MG63 (cell line): Measurements from ENCODE around the gene STEAP3. TPM values are rescaled to one million over a fixed set of nuclear protein-coding genes. Genes with fewer than 3 reads are reported as not detected.

ENCODE experiments used
- DNase-seq: peaks from one replicate; pipeline ENCODE4 v3.0.0-alpha.2; 2020
- H3K27me3 ChIP-seq: fragments of 250-450 bp; sonication (Bioruptor Pico); 2 replicates; pipeline ENCODE4 v1.5.1; 2020; ENCODE audit warnings: mild to moderate bottlenecking, moderate library complexity
- H3K36me3 ChIP-seq: fragments of 250-450 bp; sonication (Bioruptor Pico); 2 replicates; pipeline ENCODE4 v1.5.1; 2020; ENCODE audit warnings: mild to moderate bottlenecking, moderate library complexity
- H3K4me3 ChIP-seq: fragments of 250-450 bp; sonication (Bioruptor Pico); 2 replicates; pipeline ENCODE4 v1.5.1; 2020; ENCODE audit warnings: mild to moderate bottlenecking, moderate library complexity
- H3K9me3 ChIP-seq: fragments of 250-450 bp; sonication (Bioruptor Pico); 2 replicates; pipeline ENCODE4 v1.5.1; 2020; ENCODE audit warnings: mild to moderate bottlenecking, moderate library complexity
- total RNA-seq: library from RNA; depleted of rRNA; stranded (reverse); fragments of >200 nt; shearing (Covaris generic); gene quantifications from 2 replicates; pipeline ENCODE4 v1.2.3, GENCODE V29; 2014; ENCODE audit warnings: low replicate concordance

Gene STEAP3
- total RNA-seq, 1 experiment from 2014 or later = 8.1 TPM

GRCh38 chr2:119219873-119220272 is 3.8 kb upstream of the STEAP3 start:
- DNase-seq = peak; percentile 48
- H3K9me3 ChIP-seq = no peaks in the 10 kb centered on the region

GRCh38 chr2:119220720-119221301 is 2.8 kb upstream of the STEAP3 start:
- no peak for DNase-seq
- Histone ChIP-seq H3K9me3 (no peaks in the 10 kb centered on the region), H3K36me3 (no peaks in the 10 kb centered on the region; the same call in 1 of the 2 replicates), H3K4me3 (no peak overlapping the region), H3K27me3 (no peaks in the 10 kb centered on the region)

More at GRCh38 chr2:119219873-119220272, 3.8 kb upstream of the STEAP3 start:
- Histone ChIP-seq H3K27me3 (no peaks in the 10 kb centered on the region), H3K36me3 (no peaks in the 10 kb centered on the region), H3K4me3 (no peak overlapping the region)

DNA sequence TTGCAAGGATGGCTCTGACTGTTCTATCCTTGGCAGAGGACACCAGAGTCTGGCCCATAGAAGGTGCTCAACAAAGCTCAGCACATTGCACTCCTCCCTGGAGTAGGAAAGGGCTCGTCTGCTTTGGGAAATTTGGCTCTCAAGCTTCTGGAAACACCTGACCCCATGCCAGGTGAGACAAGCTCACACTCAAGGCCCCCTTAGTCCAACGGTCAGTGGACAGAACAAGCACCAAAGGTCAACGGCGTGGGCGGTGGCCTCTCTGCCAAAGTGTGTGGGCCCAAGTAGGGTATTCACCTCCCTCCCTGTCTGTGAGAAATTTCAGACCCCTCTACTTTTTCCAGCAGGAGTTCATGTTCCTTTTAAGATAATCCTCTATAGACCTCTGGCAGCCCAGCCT is 2.0 kb upstream of the STEAP3 start:
- no peaks in the 10 kb centered on the region for H3K9me3 ChIP-seq
- H3K4me3 ChIP-seq = no peak overlapping the region
- H3K36me3 ChIP-seq = no peaks in the 10 kb centered on the region; the same call in 1 of the 2 replicates
- DNase-seq = no peak
- no peaks in the 10 kb centered on the region for H3K27me3 ChIP-seq

DNA sequence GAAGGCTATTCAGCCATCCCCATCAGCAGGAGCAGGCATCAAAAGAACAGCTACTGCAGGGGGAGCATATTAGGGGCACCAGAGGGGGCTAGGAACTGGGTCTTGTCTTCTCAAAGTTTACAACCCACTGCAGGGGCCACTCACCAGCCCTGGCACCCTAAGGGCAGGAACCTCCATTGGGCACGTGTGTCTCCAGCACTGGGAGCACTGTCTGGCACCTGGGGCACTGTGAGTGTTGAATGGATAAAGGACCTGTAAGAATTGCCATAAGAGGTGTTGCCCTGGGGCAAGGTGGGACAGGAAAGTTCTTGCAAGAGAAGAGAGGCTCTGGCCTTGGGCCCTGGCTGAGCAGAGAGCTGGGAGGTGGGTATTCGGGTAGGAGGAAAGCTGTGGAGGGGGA is 1.4 kb upstream of the STEAP3 start:
- Histone ChIP-seq H3K9me3 (no peaks in the 10 kb centered on the region), H3K27me3 (no peaks in the 10 kb centered on the region), H3K4me3 (no peak overlapping the region), H3K36me3 (peaks cover under 1% of the 10 kb centered on the region)
- no peak for DNase-seq

GRCh38 chr2:119222863-119223520 is 642 bp upstream of the STEAP3 start:
- H3K27me3 ChIP-seq = no peaks in the 10 kb centered on the region
- H3K36me3 ChIP-seq = peaks cover 4% of the 10 kb centered on the region
- H3K4me3 ChIP-seq = peak overlapping the region; percentile 82
- DNase-seq = no peak
- no peaks in the 10 kb centered on the region for H3K9me3 ChIP-seq

- H3K9me3 ChIP-seq = no peaks in the 10 kb centered on the region
- peak overlapping the region; percentile 82 for H3K4me3 ChIP-seq
- H3K36me3 ChIP-seq = peaks cover 4% of the 10 kb centered on the region
- DNase-seq = no peak
- no peaks in the 10 kb centered on the region for H3K27me3 ChIP-seq
These were observed 914 bp downstream of the STEAP3 start for GRCh38 chr2:119224391-119225104.

DNA sequence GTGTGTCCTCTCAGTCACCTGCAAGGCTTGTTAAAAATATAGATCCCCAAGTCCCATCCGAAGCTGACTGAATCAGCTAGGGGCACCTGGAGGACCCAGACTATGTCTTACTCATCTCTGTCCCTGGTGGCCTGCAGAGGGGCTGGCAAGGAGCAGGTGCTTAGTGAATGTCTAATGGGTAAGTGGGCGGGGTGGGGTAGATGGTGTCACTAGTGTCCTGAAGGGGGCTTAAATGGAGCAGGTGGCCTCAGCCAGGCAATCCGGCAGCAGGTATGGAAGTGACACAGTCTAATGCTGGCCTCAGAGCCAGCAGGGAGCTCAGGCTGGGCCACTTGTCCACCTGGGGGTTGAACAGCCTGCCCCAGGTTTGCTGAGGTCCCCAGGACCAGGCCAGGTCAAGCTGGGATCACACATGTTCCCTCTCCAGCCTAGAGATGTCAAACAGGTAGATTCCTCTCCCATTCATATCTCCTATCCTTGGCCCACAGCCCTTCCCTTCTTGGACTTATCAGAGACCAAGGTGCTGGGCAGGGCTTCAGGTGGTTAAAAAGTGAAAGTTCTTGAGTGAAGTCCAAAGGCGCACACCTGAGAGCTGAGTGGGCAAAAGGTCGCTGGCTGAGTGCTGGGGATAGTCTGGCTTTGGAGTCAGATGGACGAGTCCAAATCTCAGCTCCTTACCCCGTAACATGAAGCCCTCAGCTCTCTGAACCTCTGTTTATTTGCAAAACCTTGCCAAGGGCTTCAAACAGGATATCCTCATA is 1.7 kb downstream of the STEAP3 start:
- Histone ChIP-seq H3K4me3 (no peak overlapping the region), H3K9me3 (no peaks in the 10 kb centered on the region), H3K36me3 (peaks cover 4% of the 10 kb centered on the region), H3K27me3 (no peaks in the 10 kb centered on the region)
- DNase-seq = no peak

- Histone ChIP-seq H3K9me3 (no peaks in the 10 kb centered on the region), H3K27me3 (no peaks in the 10 kb centered on the region), H3K4me3 (no peak overlapping the region), H3K36me3 (peaks cover 8% of the 10 kb centered on the region)
- no peak for DNase-seq
These were observed 2.3 kb downstream of the STEAP3 start for GRCh38 chr2:119225926-119226325.

- DNase-seq = no peak
- H3K27me3 ChIP-seq = no peaks in the 10 kb centered on the region
- H3K36me3 ChIP-seq = peaks cover 12% of the 10 kb centered on the region
- no peaks in the 10 kb centered on the region for H3K9me3 ChIP-seq
- no peak overlapping the region for H3K4me3 ChIP-seq
These were observed 3.7 kb downstream of the STEAP3 start for GRCh38 chr2:119227346-119227745.

DNA sequence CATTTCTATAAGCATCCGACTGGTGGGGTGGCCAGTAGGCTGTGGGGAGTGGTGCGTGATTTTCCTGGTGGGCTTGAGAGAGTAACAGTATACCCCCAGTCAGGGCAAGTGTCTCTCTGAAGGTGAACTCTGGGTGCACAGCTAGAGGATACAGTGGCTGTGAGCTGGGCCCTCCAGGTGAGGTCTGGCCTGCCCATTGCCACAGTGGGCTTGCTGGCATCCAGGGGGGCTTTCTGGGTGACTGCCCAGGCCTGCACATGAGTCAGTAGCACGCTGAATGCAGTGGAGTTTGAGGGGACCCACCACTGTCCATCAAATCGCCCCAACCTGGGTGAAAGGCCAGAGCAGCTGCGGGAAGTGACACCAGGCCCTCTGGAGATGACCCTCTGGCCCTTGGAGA is 4.5 kb downstream of the STEAP3 start:
- Histone ChIP-seq H3K4me3 (no peak overlapping the region), H3K36me3 (peaks cover 12% of the 10 kb centered on the region), H3K9me3 (no peaks in the 10 kb centered on the region), H3K27me3 (no peaks in the 10 kb centered on the region)
- no peak for DNase-seq

- Histone ChIP-seq H3K27me3 (no peaks in the 10 kb centered on the region), H3K4me3 (no peak overlapping the region), H3K36me3 (peaks cover 12% of the 10 kb centered on the region), H3K9me3 (no peaks in the 10 kb centered on the region)
- no peak for DNase-seq
These were observed 5.3 kb downstream of the STEAP3 start for GRCh38 chr2:119228964-119229363.

- DNase-seq = no peak
- H3K9me3 ChIP-seq = no peaks in the 10 kb centered on the region
- no peaks in the 10 kb centered on the region for H3K27me3 ChIP-seq
- no peak overlapping the region for H3K4me3 ChIP-seq
- peaks cover 12% of the 10 kb centered on the region for H3K36me3 ChIP-seq
These were observed 6.1 kb downstream of the STEAP3 start for GRCh38 chr2:119229716-119230115.

DNA sequence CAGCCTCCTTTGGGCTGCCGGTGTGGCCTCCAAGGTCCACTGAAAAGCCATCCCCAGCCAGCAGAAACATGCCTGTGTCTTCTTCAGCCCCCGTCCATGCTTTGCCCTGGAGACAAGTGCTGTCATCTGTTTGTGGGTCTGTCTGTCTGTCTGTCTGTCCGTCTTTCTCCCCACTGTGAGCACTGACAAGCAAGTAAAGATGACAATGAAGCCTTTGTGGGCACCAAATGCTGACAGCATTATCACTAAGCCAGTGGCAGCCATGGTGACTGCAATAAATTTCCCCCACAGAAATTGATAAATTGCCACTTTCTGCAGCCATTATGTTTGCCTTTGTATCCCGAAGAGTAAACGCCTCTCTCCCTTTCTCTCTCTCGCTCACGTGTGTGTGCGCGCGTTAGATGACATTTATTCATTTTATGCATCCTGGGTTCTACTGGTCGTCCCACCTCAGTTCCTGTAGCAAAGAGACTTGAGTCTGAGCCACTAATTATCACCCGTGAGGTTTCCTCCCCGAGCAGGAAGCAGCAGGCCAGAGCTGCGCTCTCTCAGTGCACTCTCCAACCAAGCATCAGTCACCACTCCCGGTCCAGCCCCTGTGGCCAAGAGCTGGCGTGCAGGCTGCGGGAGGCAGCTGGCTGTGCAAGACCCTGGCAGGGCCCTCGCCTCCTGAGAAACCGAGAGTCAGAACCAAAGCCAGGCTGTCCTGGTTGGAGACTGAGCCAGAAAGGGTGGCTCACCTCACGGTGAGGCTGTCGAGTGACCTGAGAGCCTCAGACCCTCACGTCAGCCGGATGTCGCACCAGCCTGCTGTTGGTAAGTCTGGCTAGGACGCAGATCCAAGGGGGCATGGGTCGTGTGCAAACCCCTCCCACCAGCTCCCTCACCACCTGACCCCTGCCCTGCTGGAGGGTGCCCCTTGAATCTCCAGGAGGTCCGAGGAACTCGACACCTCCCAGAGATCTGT is 6.9 kb downstream of the STEAP3 start:
- no peak for DNase-seq
- Histone ChIP-seq H3K9me3 (no peaks in the 10 kb centered on the region), H3K27me3 (no peaks in the 10 kb centered on the region), H3K36me3 (peaks cover 13% of the 10 kb centered on the region), H3K4me3 (no peak overlapping the region)

DNA sequence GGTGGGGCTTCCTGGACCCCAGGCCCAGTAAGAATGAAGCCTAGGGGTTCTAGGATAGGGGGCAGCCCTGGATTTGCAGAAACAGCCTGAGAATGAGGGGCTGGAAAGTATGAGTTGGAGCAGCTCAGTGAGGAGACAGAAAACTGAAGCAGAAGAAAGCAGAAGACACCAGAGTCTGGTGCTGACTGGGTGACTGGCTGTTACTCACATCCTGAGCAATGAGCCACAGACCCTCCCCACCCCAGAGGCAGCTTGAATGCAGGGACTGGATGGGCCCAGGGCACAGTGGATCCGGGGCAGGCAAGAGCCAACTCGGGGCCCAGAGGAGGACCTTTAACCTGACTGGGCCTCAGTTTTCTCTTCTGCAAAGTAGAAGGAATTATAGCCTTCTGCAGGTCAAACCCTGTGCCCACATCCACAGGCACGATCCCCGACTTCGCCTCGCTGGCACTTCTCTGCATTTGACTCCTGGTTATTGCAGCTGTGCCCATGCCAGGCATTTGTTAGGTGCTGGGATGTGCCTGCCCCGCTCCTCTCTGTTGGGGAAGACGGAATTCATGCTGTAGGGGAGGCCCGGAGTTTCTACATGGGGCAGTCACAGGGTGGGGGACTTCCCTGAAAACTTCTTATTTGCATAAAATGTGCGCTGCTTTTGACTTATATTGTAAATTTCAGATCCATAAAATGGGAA is 8.5 kb downstream of the STEAP3 start:
- DNase-seq = peak; percentile 37
- H3K4me3 ChIP-seq = no peak overlapping the region
- no peaks in the 10 kb centered on the region for H3K27me3 ChIP-seq
- peaks cover 14% of the 10 kb centered on the region for H3K36me3 ChIP-seq
- no peaks in the 10 kb centered on the region for H3K9me3 ChIP-seq

GRCh38 chr2:119232666-119232993 is 9.0 kb downstream of the STEAP3 start:
- Histone ChIP-seq H3K4me3 (no peak overlapping the region), H3K36me3 (peaks cover 10% of the 10 kb centered on the region), H3K27me3 (no peaks in the 10 kb centered on the region), H3K9me3 (no peaks in the 10 kb centered on the region)
- no peak for DNase-seq
